Tibial nerve (tissue), 4 donors: ENCODE results near the gene PMEL. TPM values are rescaled to one million over a fixed set of nuclear protein-coding genes. Genes with fewer than 3 reads are reported as not detected.
"Not testable (repeated sequence)": the region's sequence is repeated elsewhere in the genome, so short reads cannot be mapped to it uniquely, and the experiment has no call there.

Experiments used
- DNase-seq, 2 donors: peaks; one replicate each; pipeline ENCODE4 v3.0.0-alpha.2; 2019; ENCODE audit warnings: low spot score in 2 of 2
- H3K27ac ChIP-seq, 4 donors: fragments of 200-600 bp; sonication (generic) in 3 of 4; one replicate each; pipeline ENCODE4 v1.5.1; 2017 to 2019; ENCODE audit warnings: mild to moderate bottlenecking in 1 of 4
- H3K27me3 ChIP-seq, 2 donors: fragments of 200-600 bp; sonication (generic) in 1 of 2; one replicate each; pipeline versions ENCODE4 v1.5.1 to v1.6.0; 2017 to 2019
- H3K36me3 ChIP-seq, 3 donors: fragments of 200-600 bp; sonication (generic); one replicate each; pipeline ENCODE4 v1.5.1; 2018 to 2019
- H3K4me1 ChIP-seq, 4 donors: fragments of 200-600 bp; sonication (generic) in 3 of 4; one replicate each; pipeline ENCODE4 v1.5.1; 2017 to 2019
- H3K4me3 ChIP-seq, 4 donors: fragments of 200-600 bp; sonication (generic) in 3 of 4; one replicate each; pipeline ENCODE4 v1.5.1; 2017 to 2019; ENCODE audit warnings: mild to moderate bottlenecking in 1 of 4, moderate library complexity in 1 of 4
- H3K9me3 ChIP-seq, 4 donors: fragments of 200-600 bp; sonication (generic) in 3 of 4; one replicate each; pipeline ENCODE4 v1.5.1; 2017 to 2019
- EP300 ChIP-seq, 2 donors: sonication (generic); formaldehyde crosslinking; IDR thresholded peaks; one replicate each; pipeline ENCODE4 v1.6.1; 2017; ENCODE audit warnings: antibody characterized with exemption in 2 of 2, mild to moderate bottlenecking in 1 of 2
- POLR2A ChIP-seq, 2 donors: fragments of 450-650 bp; IDR thresholded peaks; one replicate each; pipeline ENCODE4 v1.6.1; 2017; ENCODE audit warnings: antibody characterized with exemption in 2 of 2, mild to moderate bottlenecking in 2 of 2, moderate library complexity in 2 of 2
- WGBS, 2 donors: methylation state at CpG; one replicate each; pipeline ENCODE4 v1.1.5; 2018; 5-methylcytosine and 5-hydroxymethylcytosine counted together
- total RNA-seq, 4 donors: library from RNA; depleted of rRNA; stranded (reverse); fragments of >200 nt; gene quantifications; one replicate each; pipeline ENCODE4 v1.1.0, GENCODE V29; 2016
- TF ChIP-seq, protein P1 (sequence below), 5 experiments: fragments of 200-600 bp in 3 of 5; fragments of 450-650 bp in 2 of 5; sonication (generic) in 3 of 5; IDR thresholded peaks; one replicate each; pipeline ENCODE4 v1.5.1; 2016 to 2019; ENCODE audit warnings: antibody characterized with exemption in 5 of 5, mild to moderate bottlenecking in 3 of 5, moderate library complexity in 2 of 5

The PMEL gene
- total RNA-seq, 4 donors from 2014 or later, result 0.87 to 1.6 TPM; not detected in 2

DNA sequence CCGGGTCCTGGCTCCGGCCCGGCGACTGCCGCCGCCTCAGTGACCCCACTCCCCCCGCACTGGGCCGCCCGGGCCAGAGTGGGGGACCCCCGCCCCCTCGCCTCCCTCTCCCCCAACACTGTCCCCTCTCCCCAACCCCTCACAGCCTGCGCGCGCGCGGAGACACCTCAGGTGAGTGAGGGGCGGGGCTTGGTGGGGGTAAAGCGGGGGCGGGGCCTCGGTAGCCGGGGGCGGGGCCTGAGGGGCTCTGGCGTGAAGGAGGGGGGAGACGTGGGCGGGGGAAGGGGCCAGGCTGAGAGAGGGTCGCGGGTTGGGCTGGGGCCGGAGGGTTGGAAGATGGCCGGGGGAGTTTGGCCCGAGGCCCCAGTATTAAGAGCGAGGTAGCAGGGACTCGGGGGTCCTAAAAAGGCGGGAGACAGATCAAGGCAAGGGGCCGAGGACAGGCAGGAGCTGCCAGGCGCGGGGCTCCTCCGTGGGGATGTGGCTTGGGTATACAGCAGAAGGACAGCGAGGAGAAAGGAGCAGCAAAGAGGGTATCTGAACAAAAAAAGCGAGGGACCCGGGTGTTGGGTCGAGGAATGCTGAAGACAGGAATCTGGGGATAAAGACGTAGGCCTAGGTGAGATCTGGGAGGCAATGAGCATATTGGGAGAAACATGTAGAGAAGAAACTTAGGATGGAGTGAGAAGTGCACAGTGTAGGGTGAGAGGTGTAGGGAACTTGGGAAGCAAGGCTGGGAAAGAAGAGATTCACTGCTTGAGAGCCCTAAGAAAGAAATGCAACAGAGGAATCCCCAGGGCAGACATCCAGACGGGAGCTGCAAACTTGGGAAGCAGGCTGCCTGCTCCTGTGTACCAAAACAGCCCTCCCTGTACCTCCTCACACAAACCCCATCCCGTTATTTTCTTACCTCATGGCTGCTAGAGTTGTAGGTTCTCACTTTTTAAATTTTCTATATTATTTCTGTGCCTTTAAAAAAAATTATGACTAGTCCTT is 42.0 kb upstream of the PMEL start:
- H3K27me3 ChIP-seq, result no peaks in the 10 kb centered on the region
- peak overlapping the region; percentile 95 to 97 (median 96) for H3K4me3 ChIP-seq
- H3K27ac ChIP-seq, result peak overlapping the region; percentile 90 to 98 (median 96)
- peaks cover 0 to 19% (median 2%) of the 10 kb centered on the region in 4 donors for H3K4me1 ChIP-seq
- peaks cover 0 to 24% (median 0%) of the 10 kb centered on the region in 3 donors for H3K36me3 ChIP-seq
- DNase-seq, result peak; percentile 23 to 41
- no peaks in the 10 kb centered on the region for H3K9me3 ChIP-seq
- WGBS, 2 donors, result 1 to 3% methylated on average over 23 to 43 of the region's 44 CpGs
- TF ChIP-seq EP300 (IDR thresholded peaks at IDR 0.05) (no peak), POLR2A (IDR thresholded peaks at IDR 0.05) (no peak)
- TF ChIP-seq, protein P1, sequence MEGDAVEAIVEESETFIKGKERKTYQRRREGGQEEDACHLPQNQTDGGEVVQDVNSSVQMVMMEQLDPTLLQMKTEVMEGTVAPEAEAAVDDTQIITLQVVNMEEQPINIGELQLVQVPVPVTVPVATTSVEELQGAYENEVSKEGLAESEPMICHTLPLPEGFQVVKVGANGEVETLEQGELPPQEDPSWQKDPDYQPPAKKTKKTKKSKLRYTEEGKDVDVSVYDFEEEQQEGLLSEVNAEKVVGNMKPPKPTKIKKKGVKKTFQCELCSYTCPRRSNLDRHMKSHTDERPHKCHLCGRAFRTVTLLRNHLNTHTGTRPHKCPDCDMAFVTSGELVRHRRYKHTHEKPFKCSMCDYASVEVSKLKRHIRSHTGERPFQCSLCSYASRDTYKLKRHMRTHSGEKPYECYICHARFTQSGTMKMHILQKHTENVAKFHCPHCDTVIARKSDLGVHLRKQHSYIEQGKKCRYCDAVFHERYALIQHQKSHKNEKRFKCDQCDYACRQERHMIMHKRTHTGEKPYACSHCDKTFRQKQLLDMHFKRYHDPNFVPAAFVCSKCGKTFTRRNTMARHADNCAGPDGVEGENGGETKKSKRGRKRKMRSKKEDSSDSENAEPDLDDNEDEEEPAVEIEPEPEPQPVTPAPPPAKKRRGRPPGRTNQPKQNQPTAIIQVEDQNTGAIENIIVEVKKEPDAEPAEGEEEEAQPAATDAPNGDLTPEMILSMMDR (IDR thresholded peaks at IDR 0.05), result no peak

DNA sequence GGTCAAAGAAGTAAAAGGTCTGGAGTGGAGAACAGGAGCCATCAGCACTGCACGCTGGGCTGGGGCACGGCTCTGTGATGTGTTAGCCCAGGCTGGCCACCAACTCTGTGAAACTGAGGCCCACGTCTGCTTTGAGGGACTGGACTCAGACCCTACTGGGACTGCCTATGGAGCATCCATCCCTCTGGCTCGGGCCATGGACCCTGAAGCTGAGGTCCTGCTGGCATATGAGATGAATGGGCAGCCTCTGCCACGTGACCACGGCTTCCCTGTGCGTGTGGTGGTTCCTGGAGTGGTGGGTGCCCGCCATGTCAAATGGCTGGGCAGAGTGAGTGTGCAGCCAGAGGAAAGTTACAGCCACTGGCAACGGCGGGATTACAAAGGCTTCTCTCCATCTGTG is 38.4 kb upstream of the PMEL start:
- H3K9me3 ChIP-seq, result no peaks in the 10 kb centered on the region
- H3K4me1 ChIP-seq, result peaks cover 0 to 19% (median 2%) of the 10 kb centered on the region in 4 donors
- H3K27me3 ChIP-seq, result no peaks in the 10 kb centered on the region
- H3K4me3 ChIP-seq, result no peak overlapping the region
- no peak overlapping the region for H3K27ac ChIP-seq
- TF ChIP-seq EP300 (IDR thresholded peaks at IDR 0.05) (no peak), POLR2A (IDR thresholded peaks at IDR 0.05) (no peak)
- TF ChIP-seq, protein P1 (IDR thresholded peaks at IDR 0.05), result no peak
- WGBS, 2 donors, result 86 to 91% methylated on average over 7 to 10 of the region's 10 CpGs
- peaks cover 0 to 52% (median 0%) of the 10 kb centered on the region in 3 donors for H3K36me3 ChIP-seq
- DNase-seq, result no peak

DNA sequence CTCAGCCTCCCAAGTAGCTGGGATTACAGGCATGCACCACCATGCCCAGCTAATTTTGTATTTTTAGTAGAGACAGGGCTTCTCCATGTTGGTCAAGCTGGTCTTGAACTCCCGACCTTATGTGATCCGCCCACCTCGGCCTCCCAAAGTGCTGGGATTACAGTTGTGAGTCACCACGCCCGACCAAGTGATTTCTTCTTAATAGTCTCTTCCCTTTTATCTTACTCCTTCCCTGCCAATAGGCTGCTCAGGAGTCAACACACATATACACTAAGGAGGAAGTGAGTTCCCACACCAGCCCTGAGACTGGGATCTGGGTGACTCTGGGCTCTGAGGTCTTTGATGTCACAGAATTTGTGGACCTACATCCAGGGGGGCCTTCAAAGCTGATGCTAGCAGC is 37.5 kb upstream of the PMEL start:
- not testable (repeated sequence) for H3K4me3 ChIP-seq, H3K27me3 ChIP-seq, H3K27ac ChIP-seq, H3K9me3 ChIP-seq, DNase-seq
- H3K4me1 ChIP-seq, result peaks cover 0 to 15% (median 2%) of the 10 kb centered on the region in 4 donors
- 79 to 81% methylated on average over 5 of the region's 5 CpGs for WGBS, 2 donors
- peaks cover 0 to 57% (median 0%) of the 10 kb centered on the region in 3 donors for H3K36me3 ChIP-seq

DNA sequence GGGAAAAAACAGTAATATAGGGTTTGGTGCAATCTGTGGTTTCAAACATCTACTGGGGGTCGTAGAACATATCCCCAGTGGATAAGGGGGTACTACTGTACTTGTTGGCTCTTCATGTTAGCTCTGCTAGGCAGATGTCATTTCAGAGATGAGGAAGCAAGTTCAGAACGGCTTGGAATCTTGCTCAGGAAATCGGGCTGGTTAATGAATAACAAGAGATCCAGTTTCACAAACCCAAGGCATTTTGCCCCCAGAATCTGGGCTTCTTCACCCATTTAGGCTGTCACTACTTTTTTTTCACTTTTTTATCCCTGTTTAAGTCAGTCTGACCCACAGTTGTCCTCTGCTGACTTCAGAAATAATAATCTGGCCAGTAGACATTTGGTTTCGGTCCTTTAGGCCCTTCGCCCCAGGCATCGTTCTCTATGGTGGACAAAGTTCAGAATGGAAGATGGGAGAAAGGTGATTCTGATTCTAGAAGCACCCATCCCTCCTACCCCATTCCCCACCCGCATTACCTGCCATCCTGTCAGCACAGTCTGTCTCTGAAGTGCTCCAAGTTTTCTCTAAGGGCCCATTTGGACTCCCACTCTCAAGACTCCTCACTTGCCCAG is 35.8 kb upstream of the PMEL start:
- WGBS, 2 donors, result 77 to 83% methylated on average over 7 of the region's 7 CpGs
- Histone ChIP-seq H3K9me3 (no peaks in the 10 kb centered on the region), H3K27ac (no peak overlapping the region), H3K4me3 (no peak overlapping the region), H3K36me3 (peaks cover 0 to 57% (median 0%) of the 10 kb centered on the region in 3 donors), H3K27me3 (no peaks in the 10 kb centered on the region), H3K4me1 (peaks cover 0 to 14% (median 6%) of the 10 kb centered on the region in 4 donors)
- no peak for DNase-seq
- TF ChIP-seq, protein P1 (IDR thresholded peaks at IDR 0.05), result no peak
- no peak for TF ChIP-seq EP300 (IDR thresholded peaks at IDR 0.05)
- TF ChIP-seq POLR2A (IDR thresholded peaks at IDR 0.05), result no peak

DNA sequence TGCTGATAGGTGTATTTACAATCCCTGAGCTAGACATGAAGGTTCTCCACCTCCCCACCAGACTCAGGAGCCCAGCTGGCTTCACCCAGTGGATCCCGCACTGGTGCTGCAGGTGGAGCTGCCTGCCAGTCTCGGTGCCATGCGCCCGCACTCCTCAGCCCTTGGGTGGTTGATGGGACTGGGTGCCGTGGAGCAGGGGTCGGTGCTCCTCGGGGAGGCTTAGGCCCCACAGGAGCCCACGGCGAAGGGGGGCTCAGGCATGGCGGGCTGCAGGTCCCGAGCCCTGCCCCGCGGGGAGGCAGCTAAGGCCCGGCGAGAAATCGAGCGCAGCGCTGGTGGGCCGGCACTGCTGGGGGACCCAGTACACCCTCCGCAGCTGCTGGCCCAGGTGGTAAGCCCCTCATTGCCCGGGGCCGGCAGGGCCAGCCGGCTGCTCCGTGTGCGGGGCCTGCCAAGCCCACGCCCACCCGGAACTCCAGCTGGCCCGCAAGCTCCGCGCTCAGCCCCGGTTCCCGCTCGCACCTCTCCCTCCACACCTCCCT is 34.2 kb upstream of the PMEL start:
- Histone ChIP-seq H3K4me1 (peaks cover 0 to 22% (median 9%) of the 10 kb centered on the region in 4 donors), H3K36me3 (peaks cover 0 to 62% (median 0%) of the 10 kb centered on the region in 3 donors)
- not testable (repeated sequence) for DNase-seq, H3K27me3 ChIP-seq, H3K27ac ChIP-seq, H3K4me3 ChIP-seq, H3K9me3 ChIP-seq
- WGBS, 2 donors, result 94 to 100% methylated on average over 6 to 27 of the region's 33 CpGs

DNA sequence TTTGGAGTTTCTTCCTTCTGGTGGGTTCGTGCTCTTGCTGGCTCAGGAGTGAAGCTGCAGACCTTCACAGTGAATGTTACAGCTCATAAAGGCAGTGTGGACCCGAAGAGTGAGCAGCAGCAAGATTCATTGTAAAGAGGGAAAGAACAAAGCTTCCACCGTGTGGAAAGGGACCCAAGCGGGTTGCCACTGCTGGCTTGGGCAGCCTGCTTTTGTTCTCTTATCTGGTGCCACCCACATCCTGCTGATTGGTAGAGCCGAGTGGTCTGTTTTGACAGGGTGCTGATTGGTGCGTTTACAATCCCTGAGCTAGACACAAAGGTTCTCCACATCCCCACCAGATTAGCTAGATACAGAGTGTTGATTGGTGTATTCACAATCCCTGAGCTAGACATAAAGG is 33.7 kb upstream of the PMEL start:
- not testable (repeated sequence) for DNase-seq, H3K4me3 ChIP-seq, H3K9me3 ChIP-seq, H3K27ac ChIP-seq, H3K27me3 ChIP-seq
- Histone ChIP-seq H3K4me1 (peaks cover 0 to 22% (median 9%) of the 10 kb centered on the region in 4 donors), H3K36me3 (peaks cover 0 to 64% (median 0%) of the 10 kb centered on the region in 3 donors)
- 73 to 83% methylated on average over 6 of the region's 6 CpGs for WGBS, 2 donors
